A549 (cell line): ENCODE measurements around the gene B3GNT3. TPM values are rescaled to one million over a fixed set of nuclear protein-coding genes. Genes with fewer than 3 reads are reported as not detected.
A peak's percentile ranks its signal among the peaks of the same experiment; 100 is the strongest.
"Not testable (repeated sequence)": the region's sequence is repeated elsewhere in the genome, so short reads cannot be mapped to it uniquely, and the experiment has no call there.

Experiments used
- ATAC-seq, 2 experiments: fragments of 200-7000 bp in 1 of 2; fragments of >200 bp in 1 of 2; cut with Nextera tagmentation in 1 of 2; cut with Tn5 transposase in 1 of 2; 3 replicates each; pipeline versions ENCODE4 v1.8.0 to v1.9.1; 2018 to 2020; ENCODE audit warnings: mild to moderate bottlenecking in 1 of 2, moderate library complexity in 1 of 2
- CTCF ChIA-PET: fragments of 300-600 bp; sonication (Branson Sonifier 250); formaldehyde crosslinking; extraction: SDS; loops from one replicate; lab custom pipeline; 2021; ENCODE audit warnings: antibody characterized with exemption, inconsistent platforms; lab: Yijun Ruan, JAX
- POLR2A ChIA-PET: fragments of 350-600 bp; formaldehyde crosslinking; extraction: SDS; loops from one replicate; lab custom pipeline; 2021; ENCODE audit warnings: antibody characterized with exemption, inconsistent platforms; lab: Yijun Ruan, JAX
- DNase-seq, 2 experiments: peaks; one replicate each; pipeline versions ENCODE4 v3.0.0 to v3.0.0-alpha.2; 2011 to 2016; ENCODE audit warnings: low read depth in 1 of 2, low spot score in 1 of 2
- FAIRE-seq: peaks from 2 replicates; lab custom pipeline; 2011; peaks lifted over from hg19 to GRCh38; lab: Jason Lieb, UNC
- H3K27ac ChIP-seq, 2 experiments: fragments of >200 bp; sonication (Bioruptor Twin); formaldehyde crosslinking; 3 replicates each; pipeline ENCODE4 v1.5.1; 2016 to 2017
- H3K4me1 ChIP-seq: fragments of >200 bp; sonication (Bioruptor Twin); formaldehyde crosslinking; 3 replicates; pipeline ENCODE4 v1.6.1; 2016
- H3K4me2 ChIP-seq: fragments of >200 bp; sonication (Bioruptor Twin); formaldehyde crosslinking; 3 replicates; pipeline ENCODE4 v1.6.1; 2016
- H3K4me3 ChIP-seq: fragments of >200 bp; sonication (Bioruptor Twin); formaldehyde crosslinking; 3 replicates; pipeline ENCODE4 v1.5.1; 2016
- H3K9me3 ChIP-seq: fragments of >200 bp; sonication (Bioruptor Twin); formaldehyde crosslinking; 3 replicates; pipeline ENCODE4 v1.6.1; 2016
- EP300 ChIP-seq, 2 experiments: fragments of >200 bp; sonication (Bioruptor Twin); formaldehyde crosslinking; IDR thresholded peaks; 2 replicates in 1 of 2; 3 replicates in 1 of 2; pipeline ENCODE4 v1.6.1; 2016 to 2017
- FOSL2 ChIP-seq, 2 experiments: fragments of 450-650 bp in 1 of 2; fragments of >200 bp in 1 of 2; sonication (Bioruptor Twin) in 1 of 2; formaldehyde crosslinking; IDR thresholded peaks; 2 replicates each; pipeline versions ENCODE4 v1.5.0 to v1.6.1; 2016 to 2020; ENCODE audit warnings: mild to moderate bottlenecking in 1 of 2, moderate library complexity in 1 of 2
- HOXB5 ChIP-seq: fragments of 250-450 bp; sonication (Bioruptor Pico); IDR thresholded peaks from 2 replicates; pipeline ENCODE4 v1.5.0; 2020; ENCODE audit warnings: mild to moderate bottlenecking, moderate library complexity
- JUN ChIP-seq, 2 experiments: fragments of >200 bp; sonication (Bioruptor Twin); formaldehyde crosslinking; IDR thresholded peaks; 2 replicates in 1 of 2; 3 replicates in 1 of 2; pipeline ENCODE4 v1.6.1; 2016 to 2017
- JUNB ChIP-seq: fragments of >200 bp; sonication (Bioruptor Twin); formaldehyde crosslinking; IDR thresholded peaks from 2 replicates; pipeline ENCODE4 v1.6.1; 2016
- KDM5A ChIP-seq: fragments of 200-600 bp; sonication (generic); IDR thresholded peaks from 2 replicates; pipeline ENCODE4 v1.6.1; 2016; ENCODE audit warnings: antibody characterized with exemption, mild to moderate bottlenecking
- NFE2L2 ChIP-seq: fragments of 150-350 bp; conservative IDR thresholded peaks from 2 replicates; pipeline ENCODE4 v1.6.1; 2014; ENCODE audit warnings: low read length
- NPAS2 ChIP-seq: fragments of 250-450 bp; sonication (Bioruptor Pico); IDR thresholded peaks from 2 replicates; pipeline ENCODE4 v1.8.0; 2022; ENCODE audit warnings: mild to moderate bottlenecking, moderate library complexity, borderline replicate concordance
- POLR2AphosphoS2 ChIP-seq: conservative IDR thresholded peaks from 2 replicates; pipeline ENCODE4 v1.6.1; 2012; ENCODE audit warnings: low read length, improper control_type of control experiment, inconsistent platforms
- RAD21 ChIP-seq, 2 experiments: fragments of >200 bp in 1 of 2; sonication (Bioruptor Twin) in 1 of 2; formaldehyde crosslinking in 1 of 2; IDR thresholded peaks in 1 of 2; conservative IDR thresholded peaks in 1 of 2; 2 replicates in 1 of 2; 3 replicates in 1 of 2; pipeline ENCODE4 v1.6.1; 2012 to 2018; ENCODE audit warnings: inconsistent platforms in 1 of 2
- ZFP36 ChIP-seq: fragments of 450-650 bp; IDR thresholded peaks from 2 replicates; pipeline ENCODE4 v1.6.1; 2014; ENCODE audit warnings: borderline replicate concordance; ENCODE audit not compliant: partially characterized antibody
- WGBS: methylation state at CpG from one replicate; pipeline ENCODE4 v1.1.6; 2017; ENCODE audit errors: missing lambda C conversion rate; 5-methylcytosine and 5-hydroxymethylcytosine counted together
- polyA plus RNA-seq, 4 experiments: library from polyadenylated mRNA; depleted of rRNA in 3 of 4; stranded (reverse); fragments of >200 nt; fragmentation: RNase III in 1 of 4; extraction: RNeasy Plus Mini Kit Qiagen cat#74134 plus additional on column Dnase treatment in 1 of 4; gene quantifications; 2 replicates in 3 of 4; 3 replicates in 1 of 4; pipeline ENCODE4 v1.2.3, GENCODE V29; 2011 to 2017
- TF ChIP-seq, protein P1 (sequence below): IDR thresholded peaks from 2 replicates; pipeline ENCODE4 v1.6.1; 2012
- TF ChIP-seq, protein P2 (sequence below): fragments of 200-600 bp; sonication (generic); IDR thresholded peaks from 2 replicates; pipeline ENCODE4 v1.6.1; 2016; ENCODE audit warnings: antibody characterized with exemption, mild to moderate bottlenecking, moderate library complexity

The B3GNT3 gene
- polyA plus RNA-seq, 2 of the 4 experiments (the other 2 are of a cell fraction): 2.4 to 2.7 TPM

DNA sequence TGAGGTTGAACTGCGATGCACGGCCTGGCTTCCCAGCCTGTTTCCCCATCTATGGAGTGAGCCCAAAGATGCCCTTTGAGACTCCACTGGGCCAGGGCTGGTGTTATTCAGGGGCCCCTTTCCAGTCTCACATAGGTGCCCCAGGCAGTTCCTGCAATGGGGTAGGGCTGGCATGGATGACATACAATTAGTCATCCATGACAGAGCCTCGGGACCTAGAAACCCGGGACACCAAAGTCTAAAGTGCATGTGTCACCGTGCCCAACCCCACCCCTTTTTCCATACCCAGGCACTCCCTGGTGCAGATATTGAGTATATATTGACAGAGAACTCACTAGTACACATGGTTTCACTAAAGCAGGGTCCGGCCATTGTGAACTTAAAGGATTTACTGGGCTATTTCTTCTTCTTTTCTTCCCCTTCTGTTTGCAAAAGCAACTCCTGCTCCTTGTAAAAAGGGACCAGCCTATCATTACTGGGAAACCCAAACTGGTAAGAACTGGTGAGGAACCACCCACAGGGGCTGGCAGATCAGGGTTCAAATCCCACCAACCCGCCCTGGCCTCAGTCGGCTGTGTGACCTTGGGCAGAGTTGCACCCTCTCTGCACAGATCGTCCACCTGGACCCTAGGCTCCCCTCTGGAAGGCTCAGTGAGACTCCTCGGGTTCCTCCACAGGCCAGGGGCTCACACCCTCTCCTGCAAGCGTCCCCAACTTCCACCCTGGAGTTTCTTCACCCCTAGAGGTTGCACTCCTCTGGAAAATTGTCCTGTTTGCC lies 2.7 kb downstream of the B3GNT3 start:
- no peak overlapping the region for H3K4me3 ChIP-seq
- DNase-seq: peak; percentile 78 to 84
- no peak for TF ChIP-seq RAD21 (conservative IDR thresholded peaks at IDR 0.05 in 1 of 2, IDR thresholded peaks at IDR 0.05 in 1 of 2)
- TF ChIP-seq ZFP36: no peak
- 0 out of 5 replicates have a peak, but pooled peaks of 1 of the 2 experiments have one; percentile 34 for TF ChIP-seq JUN (IDR thresholded peaks at IDR 0.05)
- no peak for TF ChIP-seq KDM5A
- peak; percentile 38; the same call in 1 of the 2 replicates for TF ChIP-seq JUNB
- TF ChIP-seq, protein P1, sequence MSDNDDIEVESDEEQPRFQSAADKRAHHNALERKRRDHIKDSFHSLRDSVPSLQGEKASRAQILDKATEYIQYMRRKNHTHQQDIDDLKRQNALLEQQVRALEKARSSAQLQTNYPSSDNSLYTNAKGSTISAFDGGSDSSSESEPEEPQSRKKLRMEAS: peak; percentile 32; the same call in 1 of the 2 replicates
- peak; percentile 38; the same call in 1 of the 2 replicates for TF ChIP-seq FOSL2 (IDR thresholded peaks at IDR 0.05)
- TF ChIP-seq FOSL2 (CRISPR knock-in tag; IDR thresholded peaks at IDR 0.05): peak; percentile 90
- ChIA-PET POLR2A (interaction anchor here (0.7 kb wide), 1 partner anchor 62 kb away, joined by 3 read pairs; no protein-coding TSS in a partner anchor), CTCF (interaction anchor here (0.8 to 1.7 kb wide), 3 partner anchors 12 to 31 kb away, joined by 4 to 6 read pairs (median 4); no protein-coding TSS in a partner anchor)
- peak; percentile 81 to 85 for ATAC-seq
- H3K27ac ChIP-seq: peak overlapping the region; percentile 85 to 91
- no peak for FAIRE-seq
- WGBS: 12% methylated on average over 10 of the region's 11 CpGs
- H3K4me1 ChIP-seq: peaks cover 33% of the 10 kb centered on the region
- peak overlapping the region; percentile 79 for H3K4me2 ChIP-seq
- H3K9me3 ChIP-seq: no peaks in the 10 kb centered on the region

DNA sequence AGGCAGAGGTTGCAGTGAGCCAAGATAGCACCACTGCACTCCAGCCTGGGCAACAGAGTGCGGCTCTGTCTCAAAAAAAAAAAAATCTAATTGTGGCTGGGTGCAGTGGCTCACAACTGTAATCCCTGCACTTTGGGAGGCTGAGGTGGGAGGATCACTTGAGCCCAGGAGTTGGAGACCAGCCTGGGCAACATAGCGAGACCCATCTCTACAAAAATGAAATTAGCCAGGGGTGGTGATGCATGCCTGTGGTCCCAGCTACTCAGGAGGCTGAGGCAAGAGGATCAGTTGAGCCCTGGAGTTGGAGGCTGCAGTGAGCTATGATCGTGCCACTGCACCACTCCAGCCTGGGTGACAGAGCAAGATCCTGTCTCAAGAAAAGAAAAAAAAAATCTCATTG lies 3.7 kb downstream of the B3GNT3 start:
- not testable (repeated sequence) for DNase-seq, H3K4me3 ChIP-seq, H3K4me2 ChIP-seq, H3K9me3 ChIP-seq, ATAC-seq, FAIRE-seq
- WGBS: 100% methylated on average over 3 of the region's 3 CpGs
- POLR2A ChIA-PET: interaction anchor here (0.6 kb wide), 1 partner anchor 61 kb away, joined by 4 read pairs; no protein-coding TSS in a partner anchor
- peak overlapping the region; percentile 85 to 91 for H3K27ac ChIP-seq
- peaks cover 33% of the 10 kb centered on the region for H3K4me1 ChIP-seq
- CTCF ChIA-PET: interaction anchor here (0.6 to 1.7 kb wide), 3 partner anchors 13 to 134 kb away, joined by 3 to 6 read pairs (median 4); no protein-coding TSS in a partner anchor

DNA sequence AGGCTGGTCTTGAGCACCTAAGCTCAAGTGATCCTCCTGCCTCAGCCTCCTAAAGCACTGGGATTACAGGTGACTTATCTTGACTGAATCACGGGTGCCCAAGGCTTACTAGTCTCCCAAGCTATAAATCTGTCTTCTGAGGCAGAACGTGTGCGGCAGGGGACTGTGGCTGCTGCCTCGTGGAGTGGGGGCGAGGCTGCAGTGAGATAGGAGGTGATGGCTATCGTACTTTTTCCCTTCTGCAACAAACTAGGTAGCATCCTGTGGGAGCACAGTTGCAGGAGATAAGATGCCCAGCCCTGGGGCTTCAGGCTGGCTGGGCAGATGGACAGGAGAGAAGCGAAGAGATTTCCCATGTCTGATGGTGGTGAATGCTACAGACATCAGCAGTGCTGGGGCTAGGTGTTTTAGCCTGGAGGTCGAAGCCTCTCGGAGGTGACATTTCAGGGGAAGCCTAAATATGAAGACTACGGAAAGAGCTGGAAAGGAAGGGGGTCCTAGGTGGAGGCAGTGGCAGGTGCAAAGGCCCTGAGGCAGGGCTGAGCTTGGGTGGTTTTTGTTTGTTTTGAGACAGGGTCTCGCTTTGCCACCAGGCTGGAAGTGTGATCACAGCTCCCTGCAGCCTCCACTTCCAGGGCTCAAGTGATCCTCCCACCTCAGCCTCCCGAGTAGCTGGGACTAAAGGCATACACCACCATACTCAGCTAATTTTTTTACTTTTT lies 7.4 kb downstream of the B3GNT3 start:
- H3K9me3 ChIP-seq: no peaks in the 10 kb centered on the region
- WGBS: 81% methylated on average over 12 of the region's 12 CpGs
- TF ChIP-seq POLR2AphosphoS2: no peak
- TF ChIP-seq NPAS2 (CRISPR knock-in tag): no peak
- TF ChIP-seq HOXB5 (CRISPR knock-in tag): no peak
- TF ChIP-seq NFE2L2: no peak
- no peak for TF ChIP-seq EP300 (IDR thresholded peaks at IDR 0.05)
- TF ChIP-seq, protein P2, sequence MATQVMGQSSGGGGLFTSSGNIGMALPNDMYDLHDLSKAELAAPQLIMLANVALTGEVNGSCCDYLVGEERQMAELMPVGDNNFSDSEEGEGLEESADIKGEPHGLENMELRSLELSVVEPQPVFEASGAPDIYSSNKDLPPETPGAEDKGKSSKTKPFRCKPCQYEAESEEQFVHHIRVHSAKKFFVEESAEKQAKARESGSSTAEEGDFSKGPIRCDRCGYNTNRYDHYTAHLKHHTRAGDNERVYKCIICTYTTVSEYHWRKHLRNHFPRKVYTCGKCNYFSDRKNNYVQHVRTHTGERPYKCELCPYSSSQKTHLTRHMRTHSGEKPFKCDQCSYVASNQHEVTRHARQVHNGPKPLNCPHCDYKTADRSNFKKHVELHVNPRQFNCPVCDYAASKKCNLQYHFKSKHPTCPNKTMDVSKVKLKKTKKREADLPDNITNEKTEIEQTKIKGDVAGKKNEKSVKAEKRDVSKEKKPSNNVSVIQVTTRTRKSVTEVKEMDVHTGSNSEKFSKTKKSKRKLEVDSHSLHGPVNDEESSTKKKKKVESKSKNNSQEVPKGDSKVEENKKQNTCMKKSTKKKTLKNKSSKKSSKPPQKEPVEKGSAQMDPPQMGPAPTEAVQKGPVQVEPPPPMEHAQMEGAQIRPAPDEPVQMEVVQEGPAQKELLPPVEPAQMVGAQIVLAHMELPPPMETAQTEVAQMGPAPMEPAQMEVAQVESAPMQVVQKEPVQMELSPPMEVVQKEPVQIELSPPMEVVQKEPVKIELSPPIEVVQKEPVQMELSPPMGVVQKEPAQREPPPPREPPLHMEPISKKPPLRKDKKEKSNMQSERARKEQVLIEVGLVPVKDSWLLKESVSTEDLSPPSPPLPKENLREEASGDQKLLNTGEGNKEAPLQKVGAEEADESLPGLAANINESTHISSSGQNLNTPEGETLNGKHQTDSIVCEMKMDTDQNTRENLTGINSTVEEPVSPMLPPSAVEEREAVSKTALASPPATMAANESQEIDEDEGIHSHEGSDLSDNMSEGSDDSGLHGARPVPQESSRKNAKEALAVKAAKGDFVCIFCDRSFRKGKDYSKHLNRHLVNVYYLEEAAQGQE: no peak
- TF ChIP-seq, all 56 proteins: peak for 0
- H3K27ac ChIP-seq: no peak overlapping the region
- H3K4me3 ChIP-seq: no peak overlapping the region
- POLR2A ChIA-PET: interaction anchor here (0.6 kb wide), 1 partner anchor 51 kb away, joined by 3 read pairs; no protein-coding TSS in a partner anchor
- CTCF ChIA-PET: interaction anchor here (0.6 to 1.5 kb wide), 4 partner anchors 18 to 248 kb away, joined by 3 to 6 read pairs (median 4); no protein-coding TSS in a partner anchor
- no peak overlapping the region for H3K4me2 ChIP-seq
- DNase-seq (no peak), FAIRE-seq (no peak), ATAC-seq (no peak)
- peaks cover 10% of the 10 kb centered on the region for H3K4me1 ChIP-seq
